Esophagus squamous epithelium (tissue), 5 donors: Measurements from ENCODE around the gene SLC46A2. TPM values are rescaled to one million over a fixed set of nuclear protein-coding genes. Genes with fewer than 3 reads are reported as not detected.

Experiments
- DNase-seq: peaks from one replicate; lab custom pipeline; 2025; lab: John Stamatoyannopoulos, UW
- H3K27ac ChIP-seq, 4 donors: fragments of 200-600 bp; sonication (generic); one replicate each; pipeline ENCODE4 v1.5.1; 2016 to 2019; ENCODE audit warnings: mild to moderate bottlenecking in 1 of 4
- H3K27me3 ChIP-seq, 4 donors: fragments of 200-600 bp; sonication (generic); 1 replicate in 3 of 4; 2 replicates in 1 of 4; pipeline versions ENCODE4 v1.5.1 to v1.6.0; 2017 to 2021; ENCODE audit warnings: antibody characterized with exemption in 1 of 4
- H3K36me3 ChIP-seq, 3 donors: fragments of 200-600 bp; sonication (generic); one replicate each; pipeline ENCODE4 v1.5.1; 2016 to 2019
- H3K4me1 ChIP-seq, 3 donors: fragments of 200-600 bp; sonication (generic); one replicate each; pipeline ENCODE4 v1.5.1; 2017 to 2019
- H3K4me3 ChIP-seq, 4 donors: fragments of 200-600 bp; sonication (generic); 1 replicate in 3 of 4; 2 replicates in 1 of 4; pipeline ENCODE4 v1.5.1; 2016 to 2019; ENCODE audit warnings: mild to moderate bottlenecking in 2 of 4, moderate library complexity in 1 of 4
- H3K9me3 ChIP-seq, 3 donors: fragments of 200-600 bp; sonication (generic); one replicate each; pipeline ENCODE4 v1.5.1; 2016 to 2019
- CTCF ChIP-seq, 6 experiments: fragments of 450-650 bp in 4 of 6; fragments of 200-600 bp in 2 of 6; sonication (generic) in 2 of 6; IDR thresholded peaks; one replicate each; pipeline ENCODE4 v1.5.1; 2016 to 2019; ENCODE audit warnings: antibody characterized with exemption in 6 of 6, mild to moderate bottlenecking in 4 of 6, moderate library complexity in 4 of 6
- POLR2A ChIP-seq, 4 donors: fragments of 450-650 bp; IDR thresholded peaks; one replicate each; pipeline ENCODE4 v1.6.1; 2017; ENCODE audit warnings: antibody characterized with exemption in 4 of 4, mild to moderate bottlenecking in 4 of 4, moderate library complexity in 3 of 4
- WGBS, 2 donors: methylation state at CpG; one replicate each; pipeline ENCODE4 v1.1.5; 2018; 5-methylcytosine and 5-hydroxymethylcytosine counted together
- intact Hi-C: fragments of 100-400 bp; cut with DNase I; formaldehyde crosslinking; loops from one replicate; pipeline ENCODE4 v1.15.0; 2022
- total RNA-seq, 4 donors: library from RNA; depleted of rRNA; stranded (reverse); fragments of >200 nt; gene quantifications; one replicate each; pipeline ENCODE4 v1.1.0, GENCODE V29; 2016
- donor health status: DM: yes; HTN: yes; CAD: no.

SLC46A2 gene
- 1 to 10 TPM in 1 of 4 donors, under 1 TPM in 3; 0.09 to 1.6 (median 0.57) TPM for total RNA-seq

- intact Hi-C loops: no loop called here
Observed at GRCh38 chr9:112890106-112891081, at the start of gene SLC46A2. Gene SLC46A2 (minus strand): TSS chr9:112890876. CDS start chr9:112890681, 195 bp downstream.

GRCh38 chr9:112939418-112939817, 48.7 kb upstream of the SLC46A2 start:
- Histone ChIP-seq H3K27ac (no peak overlapping the region), H3K4me1 (no peaks in the 10 kb centered on the region), H3K27me3 (peaks cover 0 to 41% (median 0%) of the 10 kb centered on the region in 4 donors), H3K36me3 (no peaks in the 10 kb centered on the region), H3K9me3 (no peaks in the 10 kb centered on the region), H3K4me3 (no peak overlapping the region)
- TF ChIP-seq POLR2A (IDR thresholded peaks at IDR 0.05) (no peak), CTCF (IDR thresholded peaks at IDR 0.05) (no peak)
- no peak for DNase-seq
- intact Hi-C loops: no loop called here

More at GRCh38 chr9:112890106-112891081, at the start of gene SLC46A2:
- no peak for TF ChIP-seq CTCF (IDR thresholded peaks at IDR 0.05)
- peak in 1 of 4 donors; percentile 12 for TF ChIP-seq POLR2A (IDR thresholded peaks at IDR 0.05)
- H3K36me3 ChIP-seq: no peaks in the 10 kb centered on the region
- peak within 1 kb of the TSS; percentile 12 to 59 (median 38) for H3K4me3 ChIP-seq
- WGBS, 2 donors: 0 to 10% methylated on average over 5 to 17 of the region's 78 CpGs
- H3K27ac ChIP-seq: no peak within 1 kb of the TSS
- H3K4me1 ChIP-seq: peaks cover 3 to 14% (median 13%) of the 10 kb centered on the region in 3 donors
- H3K9me3 ChIP-seq: no peaks in the 10 kb centered on the region
- DNase-seq: no peak
- peaks cover 0 to 37% (median 8%) of the 10 kb centered on the region in 4 donors for H3K27me3 ChIP-seq

- intact Hi-C loops: no loop called here
- no peak for TF ChIP-seq POLR2A (IDR thresholded peaks at IDR 0.05)
- no peak for TF ChIP-seq CTCF (IDR thresholded peaks at IDR 0.05)
- Histone ChIP-seq H3K27me3 (peaks cover 0 to 65% (median 0%) of the 10 kb centered on the region in 4 donors), H3K27ac (no peak overlapping the region), H3K36me3 (no peaks in the 10 kb centered on the region), H3K9me3 (no peaks in the 10 kb centered on the region), H3K4me1 (no peaks in the 10 kb centered on the region), H3K4me3 (no peak overlapping the region)
- no peak for DNase-seq
- 65% methylated on average over 2 of the region's 2 CpGs for WGBS, 2 donors
Observed at GRCh38 chr9:112933696-112934095, 43.0 kb upstream of the SLC46A2 start.

- intact Hi-C loops: no loop called here
- 31 to 33% methylated on average over 8 of the region's 8 CpGs for whole genome bisulfite sequencing, 2 donors
- no peak for DNase-seq
Observed at GRCh38 chr9:112925058-112925641, 34.5 kb upstream of the SLC46A2 start.

More at GRCh38 chr9:112925058-112925641, 34.5 kb upstream of the SLC46A2 start:
- Histone ChIP-seq H3K27me3 (peaks cover 0 to 21% (median 0%) of the 10 kb centered on the region in 4 donors), H3K4me1 (no peaks in the 10 kb centered on the region), H3K36me3 (no peaks in the 10 kb centered on the region), H3K4me3 (no peak overlapping the region), H3K27ac (no peak overlapping the region), H3K9me3 (no peaks in the 10 kb centered on the region)
- TF ChIP-seq POLR2A (IDR thresholded peaks at IDR 0.05): no peak
- peak in 3 of 6 experiments; percentile 12 to 43 (median 29) for TF ChIP-seq CTCF (IDR thresholded peaks at IDR 0.05)
